ENCODE measurements around the gene XRCC5.

XRCC5 gene

GRCh38 chr2:216236486-216236885, 127.3 kb downstream of the XRCC5 start:
- DNase-seq, result no peak

DNA sequence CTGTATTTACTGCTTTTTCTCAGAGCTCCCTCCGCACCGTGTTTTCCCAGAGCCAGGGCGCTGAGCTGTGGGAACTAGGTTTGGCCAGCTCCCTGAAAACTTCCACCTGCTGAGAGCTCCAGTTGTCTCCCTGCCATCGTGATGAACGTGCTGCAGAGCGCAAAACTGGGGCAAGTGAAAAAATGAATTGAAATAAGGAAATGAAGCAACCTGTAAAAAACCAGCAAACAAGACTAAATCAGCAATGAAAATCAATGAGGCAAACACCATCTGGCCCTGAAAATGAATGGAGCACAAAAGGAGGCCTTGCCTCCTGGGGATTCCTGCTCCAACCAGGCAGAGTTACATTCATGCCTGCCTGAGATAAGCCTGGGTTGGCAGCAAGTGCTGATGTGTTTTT, 133.2 kb downstream of the XRCC5 start:
- DNase-seq, result no peak

GRCh38 chr2:216243026-216243425, 133.9 kb downstream of the XRCC5 start:
- DNase-seq, result no peak

GRCh38 chr2:216245391-216245975, 136.3 kb downstream of the XRCC5 start:
- DNase-seq, result no peak

DNA sequence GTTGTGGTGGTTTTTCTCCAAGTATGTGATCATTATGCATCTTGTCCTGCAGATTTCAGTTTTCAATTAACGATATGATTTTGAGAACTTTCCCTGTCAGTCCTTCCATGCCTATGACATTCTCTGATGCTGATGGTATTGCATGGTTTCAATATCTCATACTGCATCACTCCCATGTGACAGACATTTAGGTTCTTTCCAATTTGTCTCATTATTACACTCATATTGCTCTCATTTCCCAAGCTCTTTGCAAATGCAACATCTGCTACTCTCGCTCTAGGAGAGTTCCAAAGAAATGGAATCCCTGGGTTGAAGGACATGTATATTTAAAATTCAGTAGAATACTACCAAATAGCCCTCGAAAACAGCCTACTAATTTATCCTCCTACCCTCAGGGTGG, 137.6 kb downstream of the XRCC5 start:
- peak; percentile 12 for DNase-seq

All from suppressor macrophage treated with lipopolysaccharide for 4 hours (primary cell).